GM13976 (cell line): ENCODE measurements around the gene HM13.
A peak's percentile ranks its signal among the peaks of the same experiment; 100 is the strongest.
"Not testable (repeated sequence)": the region's sequence is repeated elsewhere in the genome, so short reads cannot be mapped to it uniquely, and the experiment has no call there.

Experiments used
- DNase-seq: peaks from one replicate; pipeline ENCODE4 v3.0.0; 2012; ENCODE audit warnings: low spot score
- CTCF ChIP-seq: IDR thresholded peaks from 2 replicates; pipeline ENCODE4 v1.5.1; 2012; ENCODE audit warnings: borderline replicate concordance, mild to moderate bottlenecking; ENCODE audit not compliant: insufficient read depth; ENCODE audit errors: extremely low read depth, missing control alignments, control extremely low read depth
- in situ Hi-C: fragments of 300-500 bp; cut with MboI; formaldehyde crosslinking; loops from one replicate; pipeline ENCODE4 v1.12.0; 2022; ENCODE audit warnings: low sequenced_read_pairs, mixed read lengths, inconsistent platforms; ENCODE audit not compliant: unreplicated experiment

Gene HM13

GRCh38 chr20:31570735-31571617 lies 56.7 kb downstream of the HM13 start:
- no peak for TF ChIP-seq CTCF
- no peak for DNase-seq
- in situ Hi-C loops = no loop called here

DNA sequence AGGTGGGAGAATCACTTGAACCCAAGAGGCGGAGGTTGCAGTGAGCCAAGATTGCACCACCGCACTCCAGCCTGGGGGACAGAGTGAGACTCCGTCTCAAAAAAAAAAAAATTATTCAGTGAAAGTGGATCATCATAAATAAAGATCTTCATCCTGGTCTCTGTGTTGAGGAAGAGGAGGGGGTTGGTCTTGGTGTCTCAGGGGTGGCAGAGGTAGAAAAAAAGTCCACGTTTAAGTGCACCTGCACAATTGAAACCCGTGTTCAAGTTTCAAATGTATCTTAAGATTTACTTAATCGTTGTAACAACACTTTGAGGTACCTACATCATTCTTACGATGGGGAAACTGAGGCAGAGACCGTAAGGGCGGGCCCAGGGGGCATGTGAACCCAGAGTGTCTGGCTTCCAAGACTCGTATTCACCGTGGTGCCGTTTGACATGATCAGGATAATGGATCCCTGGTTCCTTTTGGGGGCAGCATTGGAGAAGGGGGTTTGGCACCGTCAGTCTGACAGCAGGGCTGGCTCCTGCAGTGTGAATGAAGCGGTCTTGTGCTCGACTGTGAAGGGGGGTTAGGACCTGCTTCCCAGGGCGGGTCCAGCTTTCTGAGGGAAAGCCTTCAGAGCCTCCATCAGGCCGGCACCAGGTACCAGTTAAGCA lies 57.9 kb downstream of the HM13 start:
- in situ Hi-C loops = no loop called here
- no peak for DNase-seq
- no peak for TF ChIP-seq CTCF

DNA sequence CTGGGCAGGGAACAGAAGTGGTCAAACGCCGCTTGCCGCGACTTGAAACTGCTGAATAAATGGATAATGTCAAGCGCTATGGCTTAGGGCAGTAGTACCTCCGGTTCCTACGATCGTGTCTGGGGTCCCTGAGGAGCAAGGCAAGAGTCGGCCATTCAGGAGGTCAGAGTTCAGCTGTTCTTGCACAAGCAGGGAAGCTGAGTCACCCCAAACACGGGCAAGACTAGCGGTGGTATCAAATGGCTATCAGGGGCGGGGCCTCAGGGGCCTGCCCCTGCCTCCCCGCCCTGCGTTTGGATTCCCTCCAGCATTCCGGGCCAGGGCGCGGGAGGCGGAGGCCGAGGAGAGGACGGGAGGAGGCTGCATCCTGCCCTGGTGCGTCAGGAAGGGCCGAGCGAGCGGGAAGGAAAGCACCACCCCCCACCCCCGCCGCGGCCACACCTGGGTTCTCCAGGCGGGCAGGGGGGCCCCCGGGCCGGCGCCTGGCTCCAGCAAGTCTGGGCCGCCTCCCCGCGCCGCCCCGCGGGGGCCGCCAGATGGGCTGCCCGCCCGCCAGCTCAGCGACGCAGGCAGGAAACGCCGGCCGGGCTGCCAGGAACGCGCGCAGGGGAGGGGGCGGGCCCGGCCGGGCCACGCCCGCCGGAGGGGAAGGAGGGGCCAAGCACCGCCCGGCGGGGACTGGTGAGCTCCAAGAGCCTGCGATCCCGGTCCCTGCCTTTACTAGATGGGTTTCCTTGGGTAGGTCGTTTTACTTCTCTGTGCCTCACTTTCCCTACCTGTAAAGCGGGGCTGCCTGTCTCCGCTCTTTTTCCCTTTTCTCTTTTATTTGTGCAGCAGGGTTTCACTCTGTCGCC lies 58.7 kb downstream of the HM13 start:
- in situ Hi-C loops = no loop called here
- DNase-seq = peak; percentile 94
- TF ChIP-seq CTCF = no peak

- no peak for TF ChIP-seq CTCF
- in situ Hi-C loops = no loop called here
Observed at GRCh38 chr20:31573555-31574321, 59.5 kb downstream of the HM13 start.

DNA sequence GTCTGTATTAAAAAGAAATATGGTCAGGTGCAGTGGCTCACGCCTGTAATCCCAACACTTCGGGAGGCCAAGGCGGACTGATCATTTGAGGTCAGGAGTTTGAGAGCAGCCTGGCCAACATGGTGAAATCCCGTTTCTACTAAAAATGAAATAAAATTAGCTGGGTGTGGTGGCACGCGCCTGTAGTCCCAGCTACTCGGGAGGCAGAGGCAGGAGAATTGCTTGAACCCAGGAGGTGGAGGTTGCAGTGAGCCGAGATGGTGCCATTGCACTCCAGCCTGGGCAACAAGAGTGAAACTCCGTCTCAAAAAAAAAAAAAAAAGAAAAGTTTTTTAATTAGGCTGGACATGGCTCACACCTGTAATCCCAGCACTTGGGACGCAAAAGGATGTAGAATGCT lies 60.7 kb downstream of the HM13 start:
- in situ Hi-C loops, DNase-seq: not testable (repeated sequence)

More at GRCh38 chr20:31573555-31574321, 59.5 kb downstream of the HM13 start:
- no peak for DNase-seq

DNA sequence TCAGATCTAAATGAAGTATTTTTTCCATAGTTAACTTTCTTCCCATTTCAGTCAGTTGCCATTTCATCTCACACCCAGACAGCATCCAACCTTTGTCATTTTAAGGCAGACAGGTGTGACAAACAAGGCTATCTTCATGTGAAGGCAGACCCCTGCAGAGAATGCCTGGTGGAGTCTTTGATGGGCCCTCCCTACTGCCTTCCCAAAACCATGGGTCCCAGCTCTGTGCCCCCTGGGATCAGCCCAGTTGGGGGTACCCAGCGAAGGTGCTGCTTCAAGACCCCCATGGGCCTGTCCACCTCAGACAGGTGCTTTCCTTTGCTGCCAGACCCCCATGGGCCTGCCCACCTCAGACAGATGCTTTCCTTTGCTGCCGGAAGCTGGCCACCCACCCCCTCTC lies 62.5 kb downstream of the HM13 start:
- in situ Hi-C loops = no loop called here

More for the DNA sequence above, 62.5 kb downstream of the HM13 start:
- no peak for TF ChIP-seq CTCF
- no peak for DNase-seq
